Liver (tissue), 3 donors: ENCODE measurements around the gene CCDC152.

Experiments
- ATF3 ChIP-seq: IDR thresholded peaks from 2 replicates; pipeline ENCODE4 v1.6.1; 2016; ENCODE audit warnings: antibody characterized with exemption
- EGR1 ChIP-seq, 2 donors: IDR thresholded peaks; 2 replicates each; pipeline ENCODE4 v1.6.1; 2016 to 2018; ENCODE audit warnings: antibody characterized with exemption in 2 of 2, low read depth in 2 of 2
- FOXA1 ChIP-seq: IDR thresholded peaks from 2 replicates; pipeline ENCODE4 v1.6.1; 2016; ENCODE audit warnings: antibody characterized with exemption
- HNF4A ChIP-seq, 2 donors: conservative IDR thresholded peaks; 2 replicates each; pipeline ENCODE4 v1.6.1; 2016; ENCODE audit warnings: antibody characterized with exemption in 2 of 2, mild to moderate bottlenecking in 2 of 2
- HNF4G ChIP-seq: IDR thresholded peaks from 2 replicates; pipeline ENCODE4 v1.6.1; 2016; ENCODE audit warnings: antibody characterized with exemption
- JUND ChIP-seq, 2 donors: IDR thresholded peaks; 2 replicates each; pipeline ENCODE4 v1.6.1; 2016; ENCODE audit warnings: antibody characterized with exemption in 2 of 2
- REST ChIP-seq: IDR thresholded peaks from 2 replicates; pipeline ENCODE4 v1.6.1; 2016; ENCODE audit warnings: antibody characterized with exemption, mild to moderate bottlenecking
- RXRA ChIP-seq, 2 donors: IDR thresholded peaks; 2 replicates each; pipeline ENCODE4 v1.6.1; 2017 to 2018; ENCODE audit warnings: antibody characterized with exemption in 2 of 2, mild to moderate bottlenecking in 1 of 2
- TAF1 ChIP-seq: conservative IDR thresholded peaks from 2 replicates; pipeline ENCODE4 v1.6.1; 2016; ENCODE audit warnings: antibody characterized with exemption, mild to moderate bottlenecking
- YY1 ChIP-seq: IDR thresholded peaks from 2 replicates; pipeline ENCODE4 v1.6.1; 2016; ENCODE audit warnings: antibody characterized with exemption, mild to moderate bottlenecking
- TF ChIP-seq, protein P1 (sequence below): fragments of 150-350 bp; IDR thresholded peaks from 2 replicates; pipeline ENCODE4 v1.5.1; 2017; ENCODE audit warnings: improper control_type of control experiment, low read depth, low read length; ENCODE audit not compliant: missing input control
- TF ChIP-seq, protein P2 (sequence below): IDR thresholded peaks from 2 replicates; pipeline ENCODE4 v1.6.1; 2016; ENCODE audit warnings: antibody characterized with exemption
- TF ChIP-seq, protein P3 (sequence below): IDR thresholded peaks from 2 replicates; pipeline ENCODE4 v1.6.1; 2016; ENCODE audit warnings: antibody characterized with exemption
- donor health status: healthy.
- donor health status: healthy.

GRCh38 chr5:42837601-42838000, 81.0 kb downstream of the CCDC152 start:
- no peak for TF ChIP-seq ATF3
- TF ChIP-seq JUND (IDR thresholded peaks at IDR 0.05), result no peak
- TF ChIP-seq, protein P1, sequence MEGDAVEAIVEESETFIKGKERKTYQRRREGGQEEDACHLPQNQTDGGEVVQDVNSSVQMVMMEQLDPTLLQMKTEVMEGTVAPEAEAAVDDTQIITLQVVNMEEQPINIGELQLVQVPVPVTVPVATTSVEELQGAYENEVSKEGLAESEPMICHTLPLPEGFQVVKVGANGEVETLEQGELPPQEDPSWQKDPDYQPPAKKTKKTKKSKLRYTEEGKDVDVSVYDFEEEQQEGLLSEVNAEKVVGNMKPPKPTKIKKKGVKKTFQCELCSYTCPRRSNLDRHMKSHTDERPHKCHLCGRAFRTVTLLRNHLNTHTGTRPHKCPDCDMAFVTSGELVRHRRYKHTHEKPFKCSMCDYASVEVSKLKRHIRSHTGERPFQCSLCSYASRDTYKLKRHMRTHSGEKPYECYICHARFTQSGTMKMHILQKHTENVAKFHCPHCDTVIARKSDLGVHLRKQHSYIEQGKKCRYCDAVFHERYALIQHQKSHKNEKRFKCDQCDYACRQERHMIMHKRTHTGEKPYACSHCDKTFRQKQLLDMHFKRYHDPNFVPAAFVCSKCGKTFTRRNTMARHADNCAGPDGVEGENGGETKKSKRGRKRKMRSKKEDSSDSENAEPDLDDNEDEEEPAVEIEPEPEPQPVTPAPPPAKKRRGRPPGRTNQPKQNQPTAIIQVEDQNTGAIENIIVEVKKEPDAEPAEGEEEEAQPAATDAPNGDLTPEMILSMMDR, result no peak
- TF ChIP-seq REST, result no peak
- TF ChIP-seq, protein P2, sequence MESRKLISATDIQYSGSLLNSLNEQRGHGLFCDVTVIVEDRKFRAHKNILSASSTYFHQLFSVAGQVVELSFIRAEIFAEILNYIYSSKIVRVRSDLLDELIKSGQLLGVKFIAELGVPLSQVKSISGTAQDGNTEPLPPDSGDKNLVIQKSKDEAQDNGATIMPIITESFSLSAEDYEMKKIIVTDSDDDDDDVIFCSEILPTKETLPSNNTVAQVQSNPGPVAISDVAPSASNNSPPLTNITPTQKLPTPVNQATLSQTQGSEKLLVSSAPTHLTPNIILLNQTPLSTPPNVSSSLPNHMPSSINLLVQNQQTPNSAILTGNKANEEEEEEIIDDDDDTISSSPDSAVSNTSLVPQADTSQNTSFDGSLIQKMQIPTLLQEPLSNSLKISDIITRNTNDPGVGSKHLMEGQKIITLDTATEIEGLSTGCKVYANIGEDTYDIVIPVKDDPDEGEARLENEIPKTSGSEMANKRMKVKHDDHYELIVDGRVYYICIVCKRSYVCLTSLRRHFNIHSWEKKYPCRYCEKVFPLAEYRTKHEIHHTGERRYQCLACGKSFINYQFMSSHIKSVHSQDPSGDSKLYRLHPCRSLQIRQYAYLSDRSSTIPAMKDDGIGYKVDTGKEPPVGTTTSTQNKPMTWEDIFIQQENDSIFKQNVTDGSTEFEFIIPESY, result no peak
- TF ChIP-seq HNF4G, result no peak
- no peak for TF ChIP-seq FOXA1
- TF ChIP-seq YY1, result peak; percentile 40
- TF ChIP-seq, protein P3, sequence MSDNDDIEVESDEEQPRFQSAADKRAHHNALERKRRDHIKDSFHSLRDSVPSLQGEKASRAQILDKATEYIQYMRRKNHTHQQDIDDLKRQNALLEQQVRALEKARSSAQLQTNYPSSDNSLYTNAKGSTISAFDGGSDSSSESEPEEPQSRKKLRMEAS, result no peak
- no peak for TF ChIP-seq TAF1
- TF ChIP-seq RXRA (IDR thresholded peaks at IDR 0.05), result no peak
- no peak for TF ChIP-seq EGR1 (IDR thresholded peaks at IDR 0.05; ENCODE audit: low read depth in 2 of 2)
- no peak for TF ChIP-seq HNF4A (conservative IDR thresholded peaks at IDR 0.05)
